ENCODE results near the gene HABP4.

HABP4 gene

GRCh38 chr9:96436063-96436455 is 13.9 kb upstream of the HABP4 start:
- DNase-seq, result no peak

GRCh38 chr9:96436456-96437126 is 13.4 kb upstream of the HABP4 start:
- DNase-seq, result no peak

GRCh38 chr9:96437454-96437853 is 12.5 kb upstream of the HABP4 start:
- DNase-seq, result no peak

- DNase-seq, result no peak
Observed at GRCh38 chr9:96440671-96441199, 9.2 kb upstream of the HABP4 start.

GRCh38 chr9:96441798-96442445 is 8.0 kb upstream of the HABP4 start:
- no peak for DNase-seq

GRCh38 chr9:96442491-96442890 is 7.5 kb upstream of the HABP4 start:
- no peak for DNase-seq

GRCh38 chr9:96447406-96447805 is 2.6 kb upstream of the HABP4 start:
- no peak for DNase-seq

- no peak for DNase-seq
Observed at GRCh38 chr9:96448546-96449170, 1.3 kb upstream of the HABP4 start.

- no peak for DNase-seq
Observed at GRCh38 chr9:96449523-96449844, 485 bp upstream of the HABP4 start.

GRCh38 chr9:96450613-96451528 is 902 bp downstream of the HABP4 start:
- no peak for DNase-seq

GRCh38 chr9:96453625-96454024 is 3.7 kb downstream of the HABP4 start:
- no peak for DNase-seq

- no peak for DNase-seq
Observed at GRCh38 chr9:96457266-96457665, 7.3 kb downstream of the HABP4 start.

GRCh38 chr9:96458226-96458625 is 8.3 kb downstream of the HABP4 start:
- no peak for DNase-seq

GRCh38 chr9:96459268-96460007 is 9.5 kb downstream of the HABP4 start:
- no peak for DNase-seq

GRCh38 chr9:96460470-96460869 is 10.5 kb downstream of the HABP4 start:
- no peak for DNase-seq

GRCh38 chr9:96460882-96461281 is 10.9 kb downstream of the HABP4 start:
- DNase-seq, result no peak

GRCh38 chr9:96461336-96461735 is 11.4 kb downstream of the HABP4 start:
- DNase-seq, result no peak

GRCh38 chr9:96462541-96462940 is 12.6 kb downstream of the HABP4 start:
- no peak for DNase-seq

GRCh38 chr9:96464426-96464825 is 14.5 kb downstream of the HABP4 start:
- no peak for DNase-seq

- DNase-seq, result no peak
Observed at GRCh38 chr9:96467784-96468183, 17.8 kb downstream of the HABP4 start.

GRCh38 chr9:96476013-96476412 is 26.0 kb downstream of the HABP4 start:
- no peak for DNase-seq

GRCh38 chr9:96476591-96476990 is 26.6 kb downstream of the HABP4 start:
- no peak for DNase-seq
